ENCODE results near the gene ATXN2. TPM values are rescaled to one million over a fixed set of nuclear protein-coding genes. Genes with fewer than 3 reads are reported as not detected.
"Not testable (repeated sequence)": the region's sequence is repeated elsewhere in the genome, so short reads cannot be mapped to it uniquely, and the experiment has no call there.

The ATXN2 gene
- total RNA-seq, 2 donors from 2014 or later, result 37.1 to 55.4 TPM

- no peak for DNase-seq
- intact Hi-C loops (cut with DNase I), result no loop called here
- ATAC-seq, result no peak
- Histone ChIP-seq H3K4me1 (peaks cover 15% of the 10 kb centered on the region), H3K4me3 (no peak overlapping the region), H3K9me3 (no peaks in the 10 kb centered on the region), H3K27ac (no peak overlapping the region), H3K36me3 (replicated peaks in 1 of 2; ENCODE audit: insufficient read depth in 1 of 2, low read depth in 2 of 2) (no peaks in the 10 kb centered on the region), H3K27me3 (no peaks in the 10 kb centered on the region)
- WGBS, 2 donors, result 85 to 87% methylated on average over 6 of the region's 6 CpGs
- TF ChIP-seq POLR2A (IDR thresholded peaks at IDR 0.05), result no peak
- no peak for TF ChIP-seq CTCF (IDR thresholded peaks at IDR 0.05)
Observed at GRCh38 chr12:111556676-111557075, 42.4 kb downstream of the ATXN2 start.

GRCh38 chr12:111555313-111555712 is 43.8 kb downstream of the ATXN2 start:
- not testable (repeated sequence) for H3K27me3 ChIP-seq
- WGBS, 2 donors, result 60 to 65% methylated on average over 3 of the region's 3 CpGs

GRCh38 chr12:111546758-111547383 is 52.2 kb downstream of the ATXN2 start:
- TF ChIP-seq POLR2A (IDR thresholded peaks at IDR 0.05) (no peak), CTCF (IDR thresholded peaks at IDR 0.05) (no peak)
- DNase-seq, result no peak
- Histone ChIP-seq H3K36me3 (replicated peaks in 1 of 2; ENCODE audit: insufficient read depth in 1 of 2, low read depth in 2 of 2) (peaks cover 9 to 11% of the 10 kb centered on the region in 2 donors), H3K27ac (no peak overlapping the region), H3K27me3 (no peaks in the 10 kb centered on the region), H3K9me3 (no peaks in the 10 kb centered on the region), H3K4me1 (no peaks in the 10 kb centered on the region), H3K4me3 (no peak overlapping the region)
- WGBS, 2 donors, result 93 to 96% methylated on average over 8 of the region's 8 CpGs
- intact Hi-C loops (cut with DNase I), result no loop called here
- ATAC-seq, result no peak

More at GRCh38 chr12:111555313-111555712, 43.8 kb downstream of the ATXN2 start:
- intact Hi-C loops (cut with DNase I); ATAC-seq; H3K27ac ChIP-seq; H3K4me3 ChIP-seq; H3K9me3 ChIP-seq; DNase-seq; H3K36me3 ChIP-seq (replicated peaks in 1 of 2; ENCODE audit: insufficient read depth in 1 of 2, low read depth in 2 of 2): not testable (repeated sequence)
- H3K4me1 ChIP-seq, result peaks cover 15% of the 10 kb centered on the region

- Histone ChIP-seq H3K36me3 (replicated peaks in 1 of 2; ENCODE audit: insufficient read depth in 1 of 2, low read depth in 2 of 2) (peaks cover 9 to 11% of the 10 kb centered on the region in 2 donors), H3K27me3 (no peaks in the 10 kb centered on the region), H3K4me3 (no peak overlapping the region), H3K9me3 (no peaks in the 10 kb centered on the region), H3K27ac (no peak overlapping the region), H3K4me1 (no peaks in the 10 kb centered on the region)
- TF ChIP-seq POLR2A (IDR thresholded peaks at IDR 0.05), result no peak
- no peak for TF ChIP-seq CTCF (IDR thresholded peaks at IDR 0.05)
- intact Hi-C loops (cut with DNase I), result no loop called here
- ATAC-seq (no peak), DNase-seq (no peak)
- 89 to 91% methylated on average over 2 of the region's 2 CpGs for WGBS, 2 donors
Observed at GRCh38 chr12:111546171-111546570, 52.9 kb downstream of the ATXN2 start.

GRCh38 chr12:111544032-111544431 is 55.1 kb downstream of the ATXN2 start:
- TF ChIP-seq POLR2A (IDR thresholded peaks at IDR 0.05) (no peak), CTCF (IDR thresholded peaks at IDR 0.05) (no peak)
- Histone ChIP-seq H3K9me3 (no peaks in the 10 kb centered on the region), H3K4me3 (no peak overlapping the region), H3K36me3 (replicated peaks in 1 of 2; ENCODE audit: insufficient read depth in 1 of 2, low read depth in 2 of 2) (peaks cover 9 to 11% of the 10 kb centered on the region in 2 donors), H3K27ac (no peak overlapping the region), H3K27me3 (no peaks in the 10 kb centered on the region), H3K4me1 (no peaks in the 10 kb centered on the region)
- intact Hi-C loops (cut with DNase I), result no loop called here
- no peak for ATAC-seq
- WGBS, 2 donors, result 92 to 95% methylated on average over 1 of the region's 1 CpG
- DNase-seq, result no peak

Measured in body of pancreas (tissue), 4 donors.